Inflammatory macrophage treated with lipopolysaccharide for 4 hours (primary cell): ENCODE measurements around the gene TSC22D2.

Experiments
- DNase-seq: peaks from one replicate; pipeline ENCODE4 v3.0.0-alpha.2; 2020

Gene TSC22D2

DNA sequence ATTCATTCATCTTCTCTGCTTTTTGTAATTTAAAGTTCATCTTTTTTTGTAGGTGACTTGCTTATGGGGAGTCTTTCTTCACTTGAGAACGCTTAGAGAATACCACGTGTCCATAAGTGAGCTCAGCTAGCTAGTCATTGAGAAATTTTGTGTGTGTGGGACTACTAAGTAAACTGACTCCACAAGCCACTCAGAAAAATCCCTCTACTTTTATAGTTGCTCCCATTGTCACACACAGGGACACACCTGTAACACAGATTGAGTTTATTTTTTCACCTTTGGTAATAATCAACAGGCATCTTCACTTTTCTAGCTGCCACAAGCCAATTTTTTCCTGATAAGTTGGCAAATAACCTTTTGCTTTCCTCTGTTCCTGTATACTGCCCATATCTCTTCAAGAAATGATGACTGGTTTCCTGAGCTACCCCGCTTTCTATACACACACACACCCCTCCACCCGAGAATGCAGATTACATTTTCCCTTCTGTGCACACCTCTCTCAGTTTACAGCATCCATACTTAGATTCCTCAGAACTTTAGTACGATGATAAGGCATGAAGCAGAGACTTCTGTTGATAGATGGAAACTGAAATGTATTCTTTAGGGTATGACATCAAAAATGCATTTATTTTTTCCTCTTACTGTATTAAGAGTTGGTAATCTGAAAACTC, 4.6 kb downstream of the TSC22D2 start:
- DNase-seq, result peak; percentile 93

DNA sequence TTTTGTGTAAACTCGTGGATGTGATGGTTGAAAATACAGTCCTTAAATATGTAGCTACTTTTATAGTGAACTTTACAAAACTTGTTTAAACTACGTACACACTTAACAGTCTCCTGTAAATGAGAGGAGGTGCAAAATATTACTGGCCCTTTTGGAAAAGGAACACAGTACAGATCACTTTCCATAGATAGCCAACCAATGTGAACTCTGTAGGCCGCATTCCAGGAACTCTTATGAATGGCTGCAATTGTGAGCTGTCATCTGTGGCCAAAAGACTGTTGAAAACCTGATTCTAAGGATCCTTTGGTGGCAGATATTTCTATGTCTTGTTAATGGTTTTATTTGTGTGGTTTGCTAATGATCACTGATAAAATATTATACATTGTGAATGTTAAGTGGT, 6.2 kb downstream of the TSC22D2 start:
- peak; percentile 35 for DNase-seq

DNA sequence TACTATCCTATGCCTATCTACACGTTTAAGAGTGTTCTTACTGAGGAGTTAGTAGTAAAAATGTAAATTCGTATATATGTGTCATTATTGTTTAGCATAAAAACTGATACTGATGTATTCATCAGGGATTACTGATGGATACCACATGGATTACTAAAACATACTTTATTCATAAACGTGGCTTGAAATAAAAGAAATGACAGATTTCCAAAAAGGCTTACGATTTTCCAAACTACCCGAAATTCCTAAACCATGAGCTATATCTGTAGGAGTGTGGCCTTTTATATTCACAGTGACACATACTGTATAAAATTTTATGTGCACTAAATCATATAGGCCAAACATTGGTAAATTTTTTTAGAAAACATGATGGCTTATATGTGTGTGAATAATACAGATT, 6.9 kb downstream of the TSC22D2 start:
- DNase-seq, result no peak

GRCh38 chr3:150419076-150419868, 11.2 kb downstream of the TSC22D2 start:
- no peak for DNase-seq

DNA sequence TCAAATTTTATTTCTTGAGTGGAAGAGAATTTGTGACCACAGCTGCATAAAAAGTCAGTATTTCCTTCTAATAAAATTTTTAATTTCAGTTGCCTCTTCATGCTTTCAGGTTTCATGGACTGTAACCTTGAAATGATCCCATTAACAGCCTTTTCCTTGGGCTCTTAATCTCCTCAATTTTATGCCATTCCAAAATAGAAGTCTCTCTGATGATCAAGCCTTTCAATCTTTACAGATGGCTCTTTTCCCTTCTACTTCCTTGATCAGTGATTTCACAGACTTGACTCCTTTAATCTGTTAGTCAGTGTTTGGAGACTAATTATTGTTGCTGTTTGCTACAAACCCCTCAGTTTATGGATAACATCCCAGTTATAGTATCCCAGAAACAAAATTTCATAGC, 11.9 kb downstream of the TSC22D2 start:
- no peak for DNase-seq

- no peak for DNase-seq
Observed at GRCh38 chr3:150421256-150421655, 13.2 kb downstream of the TSC22D2 start.

DNA sequence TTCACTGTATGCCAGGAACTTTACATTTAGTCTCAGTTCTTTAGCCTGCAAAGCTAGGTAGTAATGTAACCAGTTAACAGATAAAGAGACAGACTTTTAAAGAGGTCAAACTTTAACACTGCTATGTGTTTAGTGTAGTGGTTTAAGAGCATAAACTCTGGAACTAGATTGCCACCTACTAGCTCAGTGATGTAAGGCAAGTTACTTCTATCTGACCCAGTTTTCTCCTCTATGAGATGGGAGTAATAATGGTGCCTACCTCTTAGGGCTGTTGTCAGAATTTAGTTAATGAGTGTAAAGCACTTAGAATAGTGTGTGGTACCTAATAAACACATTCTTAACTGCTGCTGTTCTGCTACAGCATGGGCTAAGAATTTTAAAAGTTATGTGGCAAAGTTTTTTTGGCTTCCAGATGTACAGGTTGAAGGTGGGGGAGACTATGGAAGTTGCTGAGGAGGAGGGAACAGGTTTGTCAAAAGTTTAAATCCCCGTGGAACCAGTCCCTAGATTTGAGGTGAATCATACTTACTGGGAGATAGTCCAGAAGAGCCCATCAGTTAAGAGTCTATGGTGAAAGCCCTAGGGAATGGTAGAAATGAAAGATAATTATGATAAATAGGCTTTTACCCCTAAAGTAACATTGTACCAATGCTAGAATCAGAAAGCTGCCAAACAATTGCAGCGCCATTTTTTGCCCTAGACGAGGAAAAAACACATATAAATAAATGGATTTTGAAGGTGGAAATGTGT, 13.9 kb downstream of the TSC22D2 start:
- no peak for DNase-seq

DNA sequence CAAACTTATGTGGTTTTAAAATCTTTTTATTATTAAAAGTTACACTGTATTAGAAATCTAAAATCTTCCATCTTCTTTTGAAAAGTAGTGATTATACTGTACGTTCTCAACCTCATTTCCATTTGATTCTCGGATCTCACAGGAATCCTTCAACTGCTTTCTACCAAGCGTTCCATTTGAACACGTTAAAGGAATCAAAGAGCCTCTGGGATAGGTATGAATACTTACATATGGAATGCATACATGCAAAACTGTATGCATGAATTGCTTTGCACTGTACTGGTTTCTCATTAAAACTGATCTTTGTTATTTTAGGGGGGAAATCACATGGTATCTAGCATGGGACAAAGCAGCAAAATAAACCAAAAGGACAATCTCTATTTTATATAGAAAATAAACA, 14.8 kb downstream of the TSC22D2 start:
- DNase-seq, result no peak

GRCh38 chr3:150423761-150424160, 15.7 kb downstream of the TSC22D2 start:
- DNase-seq, result no peak

GRCh38 chr3:150426292-150426691, 18.2 kb downstream of the TSC22D2 start:
- no peak for DNase-seq

GRCh38 chr3:150428562-150428961, 20.5 kb downstream of the TSC22D2 start:
- DNase-seq, result peak; percentile 85

- DNase-seq, result no peak
Observed at GRCh38 chr3:150429767-150430671, 21.9 kb downstream of the TSC22D2 start.

DNA sequence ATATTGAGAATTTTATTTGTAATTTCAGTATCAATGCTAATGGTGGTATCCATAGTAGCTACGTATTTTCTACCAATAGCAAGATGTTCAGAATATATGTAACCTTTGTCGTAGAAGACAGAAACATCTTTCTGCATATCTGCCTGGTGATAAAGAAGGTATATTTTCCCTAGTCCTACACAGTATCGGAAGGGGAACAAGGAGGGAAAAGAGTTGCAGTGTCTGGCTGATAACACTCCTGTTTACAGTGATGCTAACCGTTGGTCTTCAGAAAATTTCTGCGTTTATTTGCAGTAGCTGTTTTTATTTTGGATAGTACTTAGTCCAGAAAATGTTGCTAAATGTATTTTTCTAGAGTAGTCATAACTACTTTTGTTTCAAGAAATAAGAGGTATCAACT, 25.2 kb downstream of the TSC22D2 start:
- no peak for DNase-seq

- peak; percentile 24 for DNase-seq
Observed at GRCh38 chr3:150434234-150434633, 26.1 kb downstream of the TSC22D2 start.

DNA sequence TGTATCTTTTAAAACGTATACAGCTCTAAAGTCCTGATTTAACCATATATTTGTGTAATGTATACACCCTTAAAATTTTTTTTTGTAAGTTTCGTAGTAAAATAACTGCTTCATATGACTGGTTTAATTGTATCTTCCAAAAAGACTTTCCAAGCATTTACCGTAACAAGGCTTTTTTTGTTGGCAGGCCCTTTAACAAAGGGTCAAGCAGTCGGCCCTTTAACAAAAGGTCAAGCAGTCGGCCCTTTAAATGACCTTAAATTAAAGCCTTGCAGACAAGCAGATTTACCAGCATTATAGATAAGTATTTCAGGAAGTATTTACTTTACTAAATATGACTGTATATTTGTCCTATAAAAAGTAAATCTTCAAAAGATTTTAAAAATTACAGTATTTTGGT, 28.1 kb downstream of the TSC22D2 start:
- no peak for DNase-seq

GRCh38 chr3:150439657-150440056, 31.6 kb downstream of the TSC22D2 start:
- no peak for DNase-seq

- DNase-seq, result no peak
Observed at GRCh38 chr3:150443331-150443741, 35.2 kb downstream of the TSC22D2 start.

GRCh38 chr3:150444371-150444770, 36.3 kb downstream of the TSC22D2 start:
- DNase-seq, result no peak

DNA sequence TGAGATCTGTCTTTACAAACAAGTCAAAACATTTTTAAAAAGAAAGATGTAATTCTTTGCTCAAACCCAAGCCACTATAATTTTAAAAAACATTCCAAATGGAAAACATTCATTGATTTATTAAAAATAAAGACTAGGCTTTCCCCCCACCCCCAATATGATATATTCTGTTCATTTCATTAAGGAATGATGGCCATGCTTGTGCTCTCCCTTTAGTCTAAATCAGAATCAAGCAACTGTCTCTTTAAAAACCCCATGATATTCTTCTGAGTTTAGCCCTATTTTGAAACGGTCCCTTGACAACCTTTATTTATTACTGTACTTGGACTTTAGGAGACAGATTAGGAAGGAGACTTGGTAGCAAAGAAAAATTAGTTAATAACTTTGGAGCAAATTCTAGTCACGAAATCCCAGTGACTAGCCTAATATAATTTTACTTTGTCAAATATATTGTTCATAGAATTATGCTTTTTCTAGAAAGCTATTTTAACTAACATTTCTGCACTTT, 38.4 kb downstream of the TSC22D2 start:
- DNase-seq, result no peak

DNA sequence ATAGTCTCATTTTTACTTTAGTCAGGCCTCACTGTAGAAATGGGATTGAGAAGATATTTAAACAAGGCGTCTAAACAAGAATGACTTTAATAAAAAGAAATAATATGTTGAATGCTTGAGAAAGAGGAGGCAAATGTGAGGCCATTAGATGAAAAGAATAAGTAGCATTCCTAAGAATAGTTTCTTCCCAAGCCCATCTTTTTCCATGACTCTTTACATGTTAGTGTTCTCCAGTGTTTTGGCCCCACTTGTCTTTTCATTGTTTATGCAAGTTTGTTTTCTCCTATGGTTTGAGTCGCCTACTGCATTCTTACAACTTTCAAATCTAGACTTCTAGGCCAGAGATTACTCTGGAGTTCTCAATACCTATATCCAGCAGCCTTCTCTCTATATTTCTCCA, 39.0 kb downstream of the TSC22D2 start:
- DNase-seq, result no peak

DNA sequence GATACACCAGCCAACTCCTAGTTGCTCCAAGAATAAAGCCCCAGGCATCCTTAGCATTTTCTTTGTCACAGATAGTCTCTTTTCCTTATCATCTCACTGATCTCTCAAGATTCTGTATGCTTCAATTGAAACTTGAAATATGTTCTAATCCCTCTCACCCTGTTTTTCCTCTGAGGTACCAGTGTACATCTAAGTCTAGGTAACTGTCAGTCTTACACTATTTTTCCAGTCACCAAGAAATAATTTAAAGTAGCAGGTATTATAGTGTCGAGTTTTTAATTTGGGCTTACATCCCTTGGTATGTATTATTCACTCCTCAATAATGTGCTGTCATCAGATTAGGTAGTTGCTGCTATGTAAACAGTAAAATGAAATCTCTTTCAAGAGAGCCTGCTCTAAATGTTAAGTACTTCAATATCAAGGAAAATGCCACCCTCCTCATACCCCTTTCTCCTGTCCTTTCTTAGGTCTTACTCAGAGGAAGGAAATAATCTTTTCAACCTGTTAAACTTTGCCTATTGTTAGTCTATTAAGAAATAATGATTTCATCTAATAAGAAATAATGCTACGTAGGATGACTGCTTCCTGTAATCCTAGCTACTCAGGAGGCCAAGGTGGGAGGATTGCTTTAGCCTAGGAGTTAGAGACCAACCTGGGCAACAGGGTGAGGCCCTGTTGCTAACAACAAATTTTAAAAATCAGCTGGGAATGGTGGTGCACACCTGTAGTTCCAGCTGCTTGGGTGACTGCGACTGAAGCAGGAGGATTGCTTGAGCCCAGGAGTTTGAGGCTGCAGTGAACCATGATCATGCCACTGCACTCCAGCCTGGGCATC, 39.8 kb downstream of the TSC22D2 start:
- no peak for DNase-seq
